Iris pigment epithelial cell (primary cell): ENCODE results near the gene MED1.
A peak's percentile ranks its signal among the peaks of the same experiment; 100 is the strongest.
"Not testable (repeated sequence)": the region's sequence is repeated elsewhere in the genome, so short reads cannot be mapped to it uniquely, and the experiment has no call there.

ENCODE experiments used
- DNase-seq: peaks from one replicate; pipeline ENCODE4 v3.0.0-alpha.2; 2011; ENCODE audit warnings: low read depth

The MED1 gene

GRCh38 chr17:39450847-39451581, at the start of gene MED1:
TSS of gene MED1 (minus strand) at chr17:39451263. CDS start at chr17:39451062, 201 bp downstream.
- peak; percentile 97 for DNase-seq

GRCh38 chr17:39496921-39497320, 45.9 kb upstream of the MED1 start:
- not testable (repeated sequence) for DNase-seq

- peak; percentile 22 for DNase-seq
Measured at GRCh38 chr17:39487946-39488345, 36.9 kb upstream of the MED1 start.

GRCh38 chr17:39487490-39487889, 36.4 kb upstream of the MED1 start:
- not testable (repeated sequence) for DNase-seq

GRCh38 chr17:39486242-39486641, 35.2 kb upstream of the MED1 start:
- DNase-seq, result peak; percentile 87

- DNase-seq, result peak; percentile 99
Measured at GRCh38 chr17:39485555-39485954, 34.5 kb upstream of the MED1 start.

- no peak for DNase-seq
Measured at GRCh38 chr17:39484178-39484577, 33.1 kb upstream of the MED1 start.

- no peak for DNase-seq
Measured at GRCh38 chr17:39483506-39483905, 32.4 kb upstream of the MED1 start.

- not testable (repeated sequence) for DNase-seq
Measured at GRCh38 chr17:39479631-39480030, 28.6 kb upstream of the MED1 start.

- DNase-seq, result no peak
Measured at GRCh38 chr17:39473310-39473709, 22.2 kb upstream of the MED1 start.

- DNase-seq, result not testable (repeated sequence)
Measured at GRCh38 chr17:39468610-39469009, 17.5 kb upstream of the MED1 start.

- not testable (repeated sequence) for DNase-seq
Measured at GRCh38 chr17:39464639-39465181, 13.6 kb upstream of the MED1 start.

- DNase-seq, result peak; percentile 22
Measured at GRCh38 chr17:39462631-39463375, 11.7 kb upstream of the MED1 start.

GRCh38 chr17:39461926-39462569, 11.0 kb upstream of the MED1 start:
- no peak for DNase-seq

GRCh38 chr17:39461113-39461925, 10.3 kb upstream of the MED1 start, which contains the start of gene CDK12:
TSS of gene CDK12 (plus strand) at chr17:39461486. CDS start at chr17:39462072, 586 bp downstream.
- DNase-seq, result peak; percentile 99

GRCh38 chr17:39455919-39456318, 4.9 kb upstream of the MED1 start:
- DNase-seq, result no peak

GRCh38 chr17:39450051-39450450, 1.0 kb downstream of the MED1 start:
- DNase-seq, result no peak

GRCh38 chr17:39447561-39447960, 3.5 kb downstream of the MED1 start:
- no peak for DNase-seq

GRCh38 chr17:39443326-39443725, 7.7 kb downstream of the MED1 start:
- DNase-seq, result no peak

- not testable (repeated sequence) for DNase-seq
Measured at GRCh38 chr17:39439868-39440267, 11.2 kb downstream of the MED1 start.

- DNase-seq, result no peak
Measured at GRCh38 chr17:39429600-39429999, 21.5 kb downstream of the MED1 start.

GRCh38 chr17:39416141-39416540, 34.9 kb downstream of the MED1 start:
- DNase-seq, result no peak
